GM12873 (cell line): Measurements from ENCODE around the gene CPNE1.

Source experiments
- CTCF ChIP-seq: IDR thresholded peaks from 2 replicates; pipeline ENCODE4 v1.5.1; 2012; ENCODE audit warnings: low read depth, mild to moderate bottlenecking, moderate library complexity, low read length, control low read depth; ENCODE audit not compliant: insufficient read depth; ENCODE audit errors: missing control alignments

Gene CPNE1

GRCh38 chr20:35704514-35705261, 40.0 kb upstream of the CPNE1 start:
- no peak for TF ChIP-seq CTCF

GRCh38 chr20:35702824-35703695, 38.4 kb upstream of the CPNE1 start:
- TF ChIP-seq CTCF: no peak

DNA sequence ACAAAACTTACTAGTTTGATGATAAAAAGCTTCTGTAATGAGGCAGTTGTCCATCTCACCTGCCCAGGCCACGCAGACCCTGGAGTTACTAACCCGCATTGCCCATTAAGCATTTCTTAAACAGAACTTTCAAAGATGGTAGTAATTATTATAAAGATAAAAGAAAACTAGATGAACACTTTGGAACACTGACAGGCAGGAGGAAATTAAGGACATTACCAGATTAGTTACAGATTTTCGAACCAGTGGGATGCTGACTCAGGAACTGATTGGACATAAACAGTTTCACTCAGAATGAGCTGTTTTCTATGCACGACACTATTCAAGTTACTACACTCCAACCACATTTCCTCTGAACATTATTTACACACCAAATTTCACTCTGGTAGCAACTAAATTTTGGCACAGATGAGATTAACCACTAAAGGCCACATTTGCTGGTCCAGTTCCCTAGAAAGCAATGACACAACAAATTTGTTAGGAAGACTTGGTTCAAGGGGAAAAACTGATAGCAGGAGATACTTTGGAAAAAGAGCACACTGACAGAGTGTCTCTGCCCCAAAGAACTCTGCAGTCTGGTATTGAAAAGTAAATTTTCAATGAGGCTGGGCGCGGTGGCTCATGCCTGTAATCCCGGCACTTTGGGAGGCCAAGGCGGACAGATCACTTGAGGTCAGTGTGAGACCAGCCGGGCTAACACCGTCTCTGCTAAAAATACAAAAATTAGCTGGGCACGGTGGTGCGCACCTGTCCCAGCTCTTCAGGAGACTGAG, 37.5 kb upstream of the CPNE1 start:
- TF ChIP-seq CTCF: no peak

GRCh38 chr20:35700625-35701148, 36.0 kb upstream of the CPNE1 start:
- no peak for TF ChIP-seq CTCF

GRCh38 chr20:35699957-35700624, 35.4 kb upstream of the CPNE1 start:
- TF ChIP-seq CTCF: no peak

DNA sequence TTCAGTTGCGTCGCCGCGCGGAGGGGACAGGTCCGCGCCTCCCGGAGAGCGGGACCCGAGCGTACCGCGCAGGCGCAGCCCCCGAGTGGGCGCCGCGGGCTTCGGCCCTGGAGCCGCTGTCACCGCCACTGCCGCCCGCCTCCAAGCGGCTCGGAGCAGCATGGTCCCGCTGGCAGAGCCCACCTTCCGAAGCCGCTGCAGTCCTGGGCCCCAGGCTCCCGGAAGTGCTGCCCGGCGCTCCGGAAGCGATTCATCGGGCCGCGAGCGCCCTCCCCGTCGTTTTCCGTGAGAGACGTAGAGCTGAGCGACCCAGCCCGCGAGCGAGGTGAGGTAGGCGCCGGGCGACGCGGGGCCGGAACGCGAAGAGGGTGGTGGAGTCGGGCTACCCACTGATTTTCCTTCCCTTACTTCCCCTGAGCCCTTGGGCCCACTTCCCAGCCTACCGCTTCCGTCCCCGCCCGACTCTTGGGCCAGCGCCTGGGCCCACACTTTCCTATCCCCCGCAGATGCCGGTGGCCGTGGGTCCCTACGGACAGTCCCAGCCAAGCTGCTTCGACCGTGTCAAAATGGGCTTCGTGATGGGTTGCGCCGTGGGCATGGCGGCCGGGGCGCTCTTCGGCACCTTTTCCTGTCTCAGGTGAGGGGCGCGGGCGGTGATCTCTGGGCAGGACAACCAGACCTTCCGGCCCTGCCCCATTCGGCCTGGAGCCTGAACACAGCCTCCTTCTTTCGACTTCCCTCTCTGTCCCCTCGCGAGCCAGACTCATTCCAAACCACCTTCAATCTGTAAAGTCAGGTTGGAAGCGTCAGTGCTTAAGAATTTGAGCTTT, 34.6 kb upstream of the CPNE1 start, which contains the start of the genes NFS1 and ROMO1:
Gene NFS1 (minus strand): TSS at position 226 of the 830 bp plus-strand sequence. CDS start 64 bp downstream, at position 162.
Gene ROMO1 (plus strand): TSS at position 279 of the 830 bp plus-strand sequence. CDS start 228 bp downstream, at position 507.
- peak; percentile 30 for TF ChIP-seq CTCF
